Measurements from ENCODE around the gene GAN.

DNA sequence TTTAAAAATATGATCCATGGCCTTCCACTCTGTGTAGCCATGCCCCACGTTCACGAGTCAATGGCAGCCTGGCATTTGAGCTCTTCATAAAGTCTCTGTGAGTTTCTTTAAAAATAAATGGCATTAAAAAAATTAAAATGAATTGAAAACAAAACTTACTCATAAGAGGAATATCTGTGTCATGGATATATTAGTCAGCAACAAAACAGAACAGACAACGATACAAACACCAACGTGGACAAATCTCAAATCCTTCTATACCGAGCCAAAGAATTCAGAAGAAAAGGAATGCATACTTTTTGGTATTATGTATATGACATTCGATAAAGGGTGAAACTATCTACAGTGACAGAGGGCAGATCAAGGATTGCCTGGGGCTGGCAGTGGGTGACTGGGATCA is 121.6 kb downstream of the GAN start:
- TF ChIP-seq CTCF (IDR thresholded peaks at IDR 0.05 in 2 of 3, conservative IDR thresholded peaks at IDR 0.05 in 1 of 3; ENCODE audit: borderline replicate concordance in 1 of 3, insufficient read depth in 1 of 3, low read depth in 2 of 3, low read length in 2 of 3): no peak
- TF ChIP-seq RAD21 (IDR thresholded peaks at IDR 0.05; ENCODE audit: low read depth): no peak
- no peak for TF ChIP-seq POLR2A (IDR thresholded peaks at IDR 0.05; ENCODE audit: borderline replicate concordance, extremely low read depth, insufficient read depth, insufficient read length)
- no peak for TF ChIP-seq CEBPB (IDR thresholded peaks at IDR 0.05; ENCODE audit: low read depth)
- TF ChIP-seq EZH2 (IDR thresholded peaks at IDR 0.05): no peak
- no peak for TF ChIP-seq POLR2AphosphoS5 (IDR thresholded peaks at IDR 0.05; ENCODE audit: low read depth, low read length)
- TF ChIP-seq EZH2phosphoT487 (IDR thresholded peaks at IDR 0.05; ENCODE audit: borderline replicate concordance): no peak
- TF ChIP-seq REST (IDR thresholded peaks at IDR 0.05; ENCODE audit: low read depth): no peak
- TF ChIP-seq SIN3A (IDR thresholded peaks at IDR 0.05; ENCODE audit: low read depth): no peak

Measured in HCT116 (cell line).